ENCODE measurements around the gene CCL23.

- TF ChIP-seq POLR2AphosphoS5 (IDR thresholded peaks at IDR 0.05) (no peak), CTCF (IDR thresholded peaks at IDR 0.05; ENCODE audit: poor library complexity, severe bottlenecking) (no peak), EP300 (conservative IDR thresholded peaks at IDR 0.05; ENCODE audit: poor library complexity, severe bottlenecking) (no peak), SMC3 (conservative IDR thresholded peaks at IDR 0.05; ENCODE audit: poor library complexity) (no peak), RAD21 (conservative IDR thresholded peaks at IDR 0.05) (no peak), EZH2 (IDR thresholded peaks at IDR 0.05; ENCODE audit: borderline replicate concordance, insufficient read depth, low read length, poor library complexity, severe bottlenecking) (no peak)
Measured at GRCh38 chr17:36001862-36002603, 15.7 kb downstream of the CCL23 start.

Data from neural cell (in vitro differentiated cells).